T-helper 17 cell (primary cell): Measurements from ENCODE around the gene RHOT2. TPM values are rescaled to one million over a fixed set of nuclear protein-coding genes. Genes with fewer than 3 reads are reported as not detected.
"Not testable (repeated sequence)": the region's sequence is repeated elsewhere in the genome, so short reads cannot be mapped to it uniquely, and the experiment has no call there.

Experiments used
- ATAC-seq: fragments of 150-1000 bp; cut with Tn5 transposase; 2 replicates; pipeline ENCODE4 v1.10.0; 2021; ENCODE audit warnings: mild to moderate bottlenecking, moderate library complexity
- DNase-seq, 3 donors: peaks; one replicate each; pipeline versions ENCODE4 v3.0.0 to v3.0.0-alpha.2; 2020 to 2021
- H3K9me3 ChIP-seq: one replicate; pipeline ENCODE4 v1.7.0; 2013; ENCODE audit warnings: low read length, mild to moderate bottlenecking; ENCODE audit not compliant: control insufficient read depth, poor library complexity, severe bottlenecking
- H3K27ac Mint-ChIP-seq: one replicate; pipeline ENCODE4 v1.8.0; 2022; ENCODE audit warnings: mild to moderate bottlenecking, moderate library complexity, mixed read lengths
- H3K27me3 Mint-ChIP-seq: one replicate; pipeline ENCODE4 v1.8.0; 2022; ENCODE audit warnings: mixed read lengths
- H3K36me3 Mint-ChIP-seq: one replicate; pipeline ENCODE4 v1.8.0; 2022; ENCODE audit warnings: low read depth, mixed read lengths
- H3K4me1 Mint-ChIP-seq: one replicate; pipeline ENCODE4 v1.8.0; 2022; ENCODE audit warnings: mild to moderate bottlenecking, mixed read lengths
- H3K4me3 Mint-ChIP-seq: one replicate; pipeline ENCODE4 v1.8.0; 2022; ENCODE audit warnings: mild to moderate bottlenecking, moderate library complexity, mixed read lengths
- total RNA-seq, 4 donors: library from RNA in 2 of 4; stranded (reverse) in 2 of 4; gene quantifications; one replicate each; pipeline ENCODE4 v1.2.3 and lab custom pipeline; 2022 to 2026

The RHOT2 gene
- total RNA-seq, 2 donors from 2014 or later: 190 to 203 TPM

DNA sequence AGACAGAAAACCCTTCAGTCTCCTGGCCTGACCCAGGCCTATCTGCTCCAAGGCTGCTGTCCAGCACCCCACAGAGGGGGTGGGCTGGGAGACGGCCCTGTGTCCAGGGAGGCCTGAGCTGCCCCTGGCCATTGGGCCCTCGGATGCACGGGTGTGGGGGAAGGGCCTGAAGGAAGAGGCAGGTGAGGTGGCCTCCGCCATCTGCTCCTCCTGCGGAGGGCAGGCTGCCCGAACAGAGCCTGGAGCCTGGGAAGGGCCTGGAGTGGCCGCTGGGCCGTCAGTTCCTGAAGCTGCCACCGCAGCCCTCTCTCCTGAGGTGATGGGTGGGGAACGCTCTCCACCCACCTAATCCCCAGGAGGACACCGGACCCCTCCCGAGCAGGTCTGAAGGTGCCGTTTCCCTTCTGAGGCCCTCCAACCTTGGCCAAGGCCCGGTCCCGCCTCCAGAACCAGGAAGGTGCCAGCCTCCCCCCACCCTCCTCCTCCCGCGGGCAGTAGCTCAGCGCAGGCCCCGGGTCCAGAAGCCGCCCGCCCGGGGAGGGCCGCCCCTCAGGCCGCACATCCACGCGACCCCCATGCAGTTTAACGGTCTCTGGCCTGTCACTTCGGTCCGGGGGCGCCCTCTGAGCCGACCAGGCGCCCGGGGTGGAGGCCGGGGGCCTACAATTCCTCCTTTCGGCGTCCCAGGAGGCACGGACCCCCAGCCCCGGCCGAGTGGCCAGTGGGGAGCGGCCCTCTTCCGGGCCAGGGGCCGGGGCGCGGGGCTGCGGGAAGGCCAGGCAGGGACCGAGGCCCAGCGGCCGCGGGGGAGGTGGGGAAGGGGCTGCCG is 36.8 kb downstream of the RHOT2 start:
- ATAC-seq (no peak), DNase-seq (no peak)
- peaks cover 9% of the 10 kb centered on the region for H3K4me1 Mint-ChIP-seq
- no peak overlapping the region for H3K27ac Mint-ChIP-seq
- peaks cover 42% of the 10 kb centered on the region for H3K27me3 Mint-ChIP-seq
- peaks cover 2% of the 10 kb centered on the region for H3K36me3 Mint-ChIP-seq
- peak overlapping the region; percentile 28 for H3K4me3 Mint-ChIP-seq
- no peaks in the 10 kb centered on the region for H3K9me3 ChIP-seq

DNA sequence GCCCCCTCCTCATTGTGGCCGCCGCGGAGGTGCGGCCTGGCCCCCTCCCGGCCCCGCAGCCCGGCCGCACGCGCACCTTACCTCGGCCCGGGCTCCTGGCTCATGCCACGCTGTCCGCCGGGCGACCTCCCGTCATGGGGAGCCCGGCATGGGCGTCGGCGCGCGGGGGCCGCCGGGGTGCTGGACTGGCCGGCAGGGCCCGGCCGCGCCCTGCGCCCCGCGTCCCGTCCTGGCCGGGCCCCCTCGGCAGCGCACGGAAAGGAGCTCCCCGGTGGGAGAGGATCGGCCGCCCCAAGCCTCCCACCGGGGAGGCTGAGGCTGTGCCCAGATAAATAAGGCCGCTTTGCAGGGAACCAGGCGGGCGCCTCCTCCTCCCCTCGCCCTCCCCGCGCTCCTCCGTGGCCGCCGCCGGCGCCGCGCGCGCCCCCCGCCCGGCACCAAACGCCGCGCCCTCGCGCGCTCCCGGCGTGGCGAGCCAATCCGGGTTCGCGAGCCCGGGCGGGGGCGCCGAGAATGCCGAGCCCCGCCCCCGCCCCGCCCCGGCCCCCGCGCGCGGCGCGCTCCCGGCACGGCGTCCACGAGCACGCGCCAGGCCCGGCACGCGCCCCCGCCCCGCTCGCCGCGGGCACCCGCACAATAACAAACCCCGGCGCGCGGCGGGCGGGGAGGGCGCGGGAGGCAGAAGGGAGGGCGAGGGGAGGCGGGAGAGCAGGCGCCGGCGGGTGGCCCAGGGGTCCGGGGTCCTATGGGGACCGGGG is 37.7 kb downstream of the RHOT2 start, which contains the start of gene FBXL16:
FBXL16 (minus strand) TSS at position 371 of the 758 bp plus-strand sequence. CDS start 8,396 bp downstream, outside the sequence.
- H3K27ac Mint-ChIP-seq: no peak within 1 kb of the TSS
- H3K36me3 Mint-ChIP-seq: peaks cover 2% of the 10 kb centered on the region
- peaks cover 48% of the 10 kb centered on the region for H3K27me3 Mint-ChIP-seq
- H3K9me3 ChIP-seq: no peaks in the 10 kb centered on the region
- ATAC-seq (peak; percentile 25), DNase-seq (no peak)
- peak within 1 kb of the TSS; percentile 41 for H3K4me3 Mint-ChIP-seq
- H3K4me1 Mint-ChIP-seq: peaks cover 9% of the 10 kb centered on the region

DNA sequence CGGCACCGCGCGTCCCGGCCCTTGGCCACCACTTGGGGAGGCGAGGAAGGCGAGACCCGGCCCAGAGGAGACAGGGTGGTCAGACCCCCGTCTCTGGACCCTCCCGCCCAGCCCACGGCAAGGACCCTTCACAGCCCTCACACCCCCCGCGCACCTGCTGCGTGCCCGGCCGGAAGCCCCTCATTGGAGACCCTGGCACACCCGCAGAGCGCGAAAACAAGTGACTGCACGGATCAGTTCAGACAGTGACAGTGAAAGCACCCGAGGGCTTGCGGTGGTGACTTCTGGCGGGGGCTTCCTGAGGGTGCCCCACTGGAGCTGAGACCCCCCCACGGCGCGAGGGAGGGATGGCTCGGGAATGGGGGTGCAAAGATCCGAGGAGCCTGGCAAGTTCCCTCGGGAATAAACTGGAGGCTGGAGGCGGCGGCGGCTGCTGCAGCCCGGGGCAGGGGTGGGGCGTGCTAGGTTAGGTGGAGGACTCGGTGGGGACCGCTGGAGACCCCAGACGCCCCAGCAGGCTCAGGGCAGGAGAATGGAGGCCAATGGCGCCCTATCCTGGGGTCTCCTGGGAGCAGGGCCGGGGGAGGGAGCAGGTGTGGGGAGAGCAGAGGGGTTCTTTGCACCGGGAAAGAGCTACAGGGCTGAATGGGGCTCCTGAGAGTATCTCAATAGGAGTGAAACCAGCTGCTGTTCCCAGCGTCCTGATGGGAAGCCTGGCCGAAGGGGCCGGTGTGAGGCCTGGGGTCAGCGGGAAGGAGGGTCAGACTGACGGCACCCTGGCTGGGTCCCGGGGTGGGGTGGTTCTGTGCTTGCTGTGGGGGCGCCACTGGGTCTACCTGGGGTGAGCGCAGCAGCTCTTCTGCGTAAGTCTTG is 38.5 kb downstream of the RHOT2 start:
- Mint-ChIP-seq H3K27ac (no peak overlapping the region), H3K36me3 (peaks cover 2% of the 10 kb centered on the region), H3K4me3 (peak overlapping the region; percentile 41), H3K4me1 (peaks cover 9% of the 10 kb centered on the region), H3K27me3 (peaks cover 48% of the 10 kb centered on the region)
- no peaks in the 10 kb centered on the region for H3K9me3 ChIP-seq
- DNase-seq (no peak), ATAC-seq (peak; percentile 30)

DNA sequence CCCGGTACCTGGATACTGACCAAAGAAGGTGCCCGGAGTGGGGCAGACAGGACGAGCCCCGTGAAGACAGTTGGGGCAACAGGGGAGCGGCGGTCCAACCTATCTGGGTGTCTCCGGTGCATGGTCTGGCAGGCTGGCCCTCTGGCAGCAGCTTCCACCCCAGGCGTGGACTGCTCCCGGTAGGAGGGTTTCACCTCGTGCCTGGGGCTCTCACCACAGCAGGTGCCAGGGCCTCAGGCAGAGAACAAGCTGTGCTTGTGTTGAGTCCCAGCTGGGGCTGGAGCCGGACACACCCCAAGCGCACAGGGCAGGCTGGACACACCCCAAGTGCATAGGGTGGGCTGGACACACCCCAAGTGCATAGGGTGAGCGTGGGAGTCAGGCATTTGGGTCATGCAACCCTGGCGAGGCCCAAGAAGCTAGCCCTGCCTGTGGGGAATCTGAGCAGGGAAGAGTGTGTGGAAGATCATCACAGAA is 39.2 kb downstream of the RHOT2 start:
- no peak overlapping the region for H3K27ac Mint-ChIP-seq
- peaks cover 9% of the 10 kb centered on the region for H3K4me1 Mint-ChIP-seq
- no peak overlapping the region for H3K4me3 Mint-ChIP-seq
- peaks cover 2% of the 10 kb centered on the region for H3K36me3 Mint-ChIP-seq
- no peak for ATAC-seq
- H3K9me3 ChIP-seq: no peaks in the 10 kb centered on the region
- no peak for DNase-seq
- H3K27me3 Mint-ChIP-seq: peaks cover 47% of the 10 kb centered on the region

DNA sequence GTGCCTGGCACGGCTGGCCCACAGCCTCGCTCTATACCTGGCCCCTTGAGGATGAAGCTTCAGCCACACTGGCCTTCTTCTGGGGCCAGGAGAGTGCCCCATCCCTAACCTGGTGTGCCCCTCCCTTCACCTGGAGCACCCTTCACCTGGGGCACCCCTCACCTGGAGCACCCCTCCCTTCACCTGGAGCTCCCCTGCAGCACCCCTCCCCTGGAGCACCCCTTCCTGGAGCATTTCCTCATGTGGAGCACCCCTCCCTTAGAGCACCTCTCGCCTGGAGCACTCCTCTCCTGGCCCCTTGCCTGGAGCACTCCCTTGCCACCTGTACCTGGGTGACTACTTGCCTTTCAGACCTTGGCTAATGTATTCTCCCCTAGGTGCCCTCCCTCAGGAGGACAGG is 40.1 kb downstream of the RHOT2 start:
- ATAC-seq (no peak), DNase-seq (no peak)
- Mint-ChIP-seq H3K27me3 (peaks cover 38% of the 10 kb centered on the region), H3K4me1 (peaks cover 7% of the 10 kb centered on the region), H3K4me3 (no peak overlapping the region), H3K27ac (no peak overlapping the region), H3K36me3 (peaks cover 2% of the 10 kb centered on the region)
- H3K9me3 ChIP-seq: no peaks in the 10 kb centered on the region

DNA sequence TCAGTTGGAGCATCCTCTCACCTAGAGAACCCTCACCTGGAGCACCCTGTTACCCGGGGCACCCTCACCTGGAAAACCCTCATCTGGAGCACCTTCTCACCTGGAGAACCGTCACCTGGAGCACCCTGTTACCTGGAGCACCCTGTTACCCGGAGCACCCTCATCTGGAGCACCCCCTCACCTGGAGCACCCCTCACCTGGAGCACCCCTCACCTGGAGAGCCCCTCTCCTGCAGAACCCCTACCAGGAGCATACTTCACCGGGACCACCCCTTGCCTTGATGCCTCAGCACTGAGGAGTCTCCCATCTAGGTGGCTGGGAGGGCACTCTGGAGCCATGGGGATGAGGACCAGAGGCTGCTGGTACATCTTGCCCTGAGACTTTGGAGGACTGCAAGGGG is 41.0 kb downstream of the RHOT2 start:
- DNase-seq (no peak), ATAC-seq (no peak)
- Mint-ChIP-seq H3K4me1 (peaks cover 7% of the 10 kb centered on the region), H3K36me3 (peaks cover 2% of the 10 kb centered on the region), H3K4me3 (no peak overlapping the region), H3K27ac (no peak overlapping the region), H3K27me3 (peaks cover 36% of the 10 kb centered on the region)
- H3K9me3 ChIP-seq: no peaks in the 10 kb centered on the region

DNA sequence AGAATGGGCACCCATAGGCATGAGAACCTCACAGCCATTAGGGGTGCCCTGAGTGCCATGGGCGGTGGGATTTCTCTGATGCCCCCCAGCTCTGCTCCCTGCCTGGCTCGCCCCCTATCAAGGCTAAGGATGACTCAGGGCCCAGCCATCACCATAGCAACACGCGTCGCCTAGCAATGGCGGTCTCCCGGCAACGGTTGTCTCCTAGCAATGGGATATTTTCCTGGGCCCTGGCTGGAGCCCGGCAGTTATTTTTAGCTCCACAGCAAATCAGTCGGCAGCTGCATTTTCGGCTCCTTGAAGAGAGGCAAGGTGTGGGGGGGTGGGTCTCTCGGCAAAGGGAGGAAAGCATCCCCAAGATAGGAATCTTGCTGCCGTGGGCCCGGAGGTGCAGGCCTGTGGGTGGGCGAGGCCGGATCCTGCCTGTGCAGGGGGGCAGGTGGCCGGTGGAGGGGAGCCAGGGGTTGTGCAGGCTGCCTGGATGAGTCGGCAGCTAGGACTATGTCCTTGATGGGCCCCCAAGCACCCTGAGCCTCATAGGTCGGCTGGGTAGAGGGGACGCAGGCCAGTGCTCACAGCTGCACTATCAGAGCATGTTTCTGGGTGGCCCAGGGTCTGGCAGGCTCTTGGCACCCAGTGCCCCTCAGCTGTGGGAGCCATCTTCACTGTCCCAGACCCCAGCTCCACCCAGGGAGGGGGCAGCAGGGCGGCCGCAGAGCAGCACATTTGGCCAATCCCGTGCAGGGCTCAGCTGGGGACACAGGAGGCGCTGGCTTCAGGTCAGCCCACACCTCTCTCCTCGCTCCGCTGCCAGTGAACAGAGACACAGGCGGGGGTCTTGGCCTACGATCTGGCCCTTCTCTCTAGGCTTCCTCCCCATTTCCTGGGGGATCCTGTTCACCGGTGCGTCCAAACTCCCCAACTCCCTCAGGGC is 41.9 kb downstream of the RHOT2 start:
- peaks cover 10% of the 10 kb centered on the region for H3K4me1 Mint-ChIP-seq
- no peak overlapping the region for H3K27ac Mint-ChIP-seq
- no peak for ATAC-seq
- H3K36me3 Mint-ChIP-seq: peaks cover 2% of the 10 kb centered on the region
- H3K9me3 ChIP-seq: no peaks in the 10 kb centered on the region
- no peak overlapping the region for H3K4me3 Mint-ChIP-seq
- DNase-seq: no peak
- peaks cover 30% of the 10 kb centered on the region for H3K27me3 Mint-ChIP-seq

DNA sequence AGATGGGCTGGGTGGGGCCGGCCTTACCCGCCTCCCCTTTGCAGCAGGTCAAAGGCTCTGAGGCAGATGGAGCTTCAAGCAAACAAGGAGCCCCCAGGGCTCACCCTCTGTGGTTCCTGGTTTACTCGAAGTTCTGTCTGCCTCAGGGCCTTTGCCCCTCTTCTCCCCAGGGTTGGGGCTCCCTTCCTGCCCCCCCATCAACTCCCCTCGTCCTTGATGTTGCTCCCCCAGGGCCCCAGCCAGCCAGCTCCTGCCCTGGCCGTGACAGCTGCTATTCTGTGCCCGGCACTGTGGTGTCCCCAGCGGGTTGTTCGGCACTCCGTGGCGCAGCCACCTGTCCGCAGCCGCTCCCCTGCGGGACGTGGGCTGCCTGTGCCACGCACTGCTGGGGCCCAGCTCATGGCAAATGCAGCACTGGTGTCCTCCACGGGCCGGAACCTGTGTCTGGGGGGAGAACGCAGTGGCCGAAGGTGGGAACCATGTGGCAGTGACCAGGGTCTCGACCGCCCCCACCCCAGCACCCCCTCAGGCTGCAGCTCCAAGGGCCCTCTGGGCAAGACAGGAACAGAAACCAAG is 42.7 kb downstream of the RHOT2 start:
- Mint-ChIP-seq H3K27ac (no peak overlapping the region), H3K4me3 (no peak overlapping the region), H3K27me3 (peaks cover 30% of the 10 kb centered on the region), H3K36me3 (peaks cover 2% of the 10 kb centered on the region), H3K4me1 (peaks cover 10% of the 10 kb centered on the region)
- ATAC-seq (no peak), DNase-seq (no peak)
- no peaks in the 10 kb centered on the region for H3K9me3 ChIP-seq

DNA sequence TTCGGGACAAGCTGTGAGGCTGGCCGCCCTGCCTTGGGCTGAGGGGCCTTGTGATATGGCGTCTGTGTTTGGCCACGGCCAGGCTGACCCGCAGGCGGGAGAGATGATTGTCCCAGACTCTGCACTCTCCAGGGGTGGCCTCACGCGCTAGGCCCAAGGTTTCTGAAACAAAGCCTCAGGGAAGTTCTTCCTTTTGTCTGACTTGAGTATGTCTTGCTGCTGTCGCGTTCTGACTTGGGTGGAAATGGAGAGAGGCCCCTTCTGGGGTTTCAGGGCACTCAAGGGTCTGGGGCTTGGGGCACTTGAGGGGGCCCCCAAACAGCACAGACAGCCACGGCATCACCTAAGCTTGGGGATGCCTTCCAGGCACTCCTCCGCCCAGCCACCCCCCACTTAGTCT is 43.2 kb downstream of the RHOT2 start:
- no peaks in the 10 kb centered on the region for H3K9me3 ChIP-seq
- Mint-ChIP-seq H3K27ac (no peak overlapping the region), H3K4me3 (no peak overlapping the region), H3K4me1 (peaks cover 12% of the 10 kb centered on the region), H3K27me3 (peaks cover 31% of the 10 kb centered on the region), H3K36me3 (peaks cover 2% of the 10 kb centered on the region)
- ATAC-seq (no peak), DNase-seq (no peak)

DNA sequence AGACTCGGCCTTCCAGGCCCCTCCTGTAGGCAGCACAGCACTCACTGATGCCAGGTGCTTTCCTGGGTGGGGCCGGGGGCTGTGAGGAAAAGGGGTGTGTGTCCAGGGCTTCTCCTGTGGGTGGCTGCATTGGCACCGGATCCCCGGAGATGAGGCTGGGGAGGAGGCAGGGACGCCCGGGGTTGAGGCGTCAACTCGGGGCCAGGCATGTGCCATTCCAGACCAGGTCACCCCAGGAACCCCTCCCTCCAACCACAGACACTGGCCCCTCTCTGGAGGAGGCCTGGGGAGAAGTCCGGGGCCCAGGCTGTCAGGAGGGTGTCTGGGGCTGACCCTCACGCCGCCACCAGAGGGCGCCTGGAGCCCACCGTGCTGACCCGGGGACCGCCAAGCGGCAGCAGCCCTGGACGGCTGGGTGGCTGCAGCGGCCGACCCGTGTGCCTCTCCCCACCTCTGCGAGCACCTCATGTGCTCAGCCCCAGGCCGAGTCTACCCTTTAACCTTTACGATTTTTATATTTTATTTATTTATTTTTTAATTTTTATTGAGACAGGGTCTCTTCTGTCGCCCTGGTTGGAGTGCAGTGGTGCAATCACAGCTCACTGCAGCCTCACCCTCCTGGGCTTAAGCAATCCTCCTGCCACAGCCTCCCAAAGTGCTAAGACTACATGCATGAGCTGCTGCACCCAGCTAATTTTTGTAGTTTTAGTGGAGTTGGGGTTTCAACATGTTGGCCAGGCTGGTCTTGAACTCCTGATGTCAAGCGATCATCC is 43.8 kb downstream of the RHOT2 start:
- ATAC-seq: peak; percentile 63
- H3K4me3 Mint-ChIP-seq: no peak overlapping the region
- peak; percentile 67 to 78 (median 78) for DNase-seq
- peaks cover 13% of the 10 kb centered on the region for H3K4me1 Mint-ChIP-seq
- H3K27ac Mint-ChIP-seq: no peak overlapping the region
- H3K36me3 Mint-ChIP-seq: peaks cover 2% of the 10 kb centered on the region
- H3K9me3 ChIP-seq: no peaks in the 10 kb centered on the region
- H3K27me3 Mint-ChIP-seq: peaks cover 31% of the 10 kb centered on the region

DNA sequence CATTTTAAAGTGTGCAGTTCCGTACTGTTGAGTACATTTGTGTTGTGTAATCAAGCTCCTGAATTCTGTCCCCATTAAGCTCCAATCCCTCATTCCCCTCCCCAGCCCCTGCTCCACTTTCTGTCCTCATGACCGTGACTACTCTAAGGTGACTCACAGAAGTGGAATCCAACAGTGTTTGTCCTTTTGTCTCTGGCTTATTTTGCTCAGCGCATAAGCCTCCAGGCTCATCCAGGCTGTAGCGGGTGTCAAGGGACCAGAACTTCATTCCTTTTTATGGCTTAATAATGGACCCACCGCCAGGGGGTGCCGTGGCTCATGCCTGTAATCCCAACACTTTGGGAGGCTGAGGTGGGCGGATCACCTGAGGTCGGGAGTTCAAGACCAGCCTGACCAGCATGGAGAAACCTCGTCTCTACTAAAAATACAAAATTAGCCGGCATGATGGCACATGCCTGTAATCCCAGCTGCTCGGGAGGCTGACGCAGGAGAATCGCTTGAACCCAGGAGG is 44.9 kb downstream of the RHOT2 start:
- Mint-ChIP-seq H3K4me1 (peaks cover 13% of the 10 kb centered on the region), H3K27me3 (peaks cover 22% of the 10 kb centered on the region)
- not testable (repeated sequence) for H3K4me3 Mint-ChIP-seq, H3K9me3 ChIP-seq, ATAC-seq, H3K27ac Mint-ChIP-seq, H3K36me3 Mint-ChIP-seq, DNase-seq
